Neural cell (in vitro differentiated cells): Measurements from ENCODE around the gene PIK3C2G. TPM values are rescaled to one million over a fixed set of nuclear protein-coding genes. Genes with fewer than 3 reads are reported as not detected.

Source experiments
- H2AFZ ChIP-seq: fragments of 200-600, 300-800 bp; sonication (generic), shearing (Covaris generic); 2 replicates; pipeline ENCODE4 v1.6.0; 2014; ENCODE audit warnings: low read depth, mild to moderate bottlenecking, antibody characterized with exemption, low read length, moderate library complexity
- H3F3A ChIP-seq: fragments of 200-600 bp; shearing (Covaris generic); 2 replicates; pipeline ENCODE4 v1.6.1; 2016; ENCODE audit warnings: mild to moderate bottlenecking, moderate library complexity, mixed read lengths, antibody characterized with exemption, low read length; ENCODE audit not compliant: insufficient read depth, poor library complexity, severe bottlenecking
- H3K27ac ChIP-seq: fragments of 200-600, 300-800 bp; sonication (generic), shearing (Covaris generic); 2 replicates; pipeline ENCODE4 v1.5.1; 2014; ENCODE audit warnings: mild to moderate bottlenecking, low read length, moderate library complexity
- H3K27me3 ChIP-seq: fragments of 300-800, 200-600 bp; sonication (generic), shearing (Covaris generic); 2 replicates; pipeline ENCODE4 v1.6.0; 2014; ENCODE audit warnings: mild to moderate bottlenecking, low read depth, low read length, moderate library complexity; ENCODE audit not compliant: insufficient read depth
- H3K36me3 ChIP-seq: fragments of 300-800, 200-600 bp; sonication (generic), shearing (Covaris generic); 2 replicates; pipeline ENCODE4 v1.5.1; 2014; ENCODE audit warnings: mild to moderate bottlenecking, antibody characterized with exemption, low read length, moderate library complexity; ENCODE audit not compliant: insufficient read depth
- H3K4me2 ChIP-seq: fragments of 300-800, 200-600 bp; sonication (generic), shearing (Covaris generic); 2 replicates; pipeline ENCODE4 v1.6.0; 2014; ENCODE audit warnings: mild to moderate bottlenecking, low read length
- H3K4me3 ChIP-seq: fragments of 300-800, 200-600 bp; sonication (generic), shearing (Covaris generic); 2 replicates; pipeline ENCODE4 v1.5.1; 2014; ENCODE audit warnings: mild to moderate bottlenecking, low read length, moderate library complexity
- H3K79me2 ChIP-seq: fragments of 200-600 bp; shearing (Covaris generic); replicated peaks from 2 replicates; pipeline ENCODE4 v1.6.0; 2014; ENCODE audit warnings: mild to moderate bottlenecking, low read length, moderate library complexity; ENCODE audit not compliant: insufficient read depth
- H3K9ac ChIP-seq: fragments of 300-800, 200-600 bp; sonication (generic), shearing (Covaris generic); 2 replicates; pipeline ENCODE4 v1.6.1; 2016; ENCODE audit warnings: mild to moderate bottlenecking, low read length, mixed read lengths
- H3K9me2 ChIP-seq: fragments of 200-600 bp; shearing (Covaris generic); 2 replicates; pipeline ENCODE4 v1.6.1; 2016; ENCODE audit warnings: mild to moderate bottlenecking, low read length, mixed read lengths; ENCODE audit not compliant: insufficient read depth
- H3K9me3 ChIP-seq: fragments of 200-600, 300-800 bp; sonication (generic), shearing (Covaris generic); 2 replicates; pipeline ENCODE4 v1.6.1; 2016; ENCODE audit warnings: mild to moderate bottlenecking, mixed run types, low read length, moderate library complexity, mixed read lengths
- H4K20me1 ChIP-seq: fragments of 200-600 bp; shearing (Covaris generic); 2 replicates; pipeline ENCODE4 v1.6.1; 2016; ENCODE audit warnings: mild to moderate bottlenecking, mixed run types; ENCODE audit not compliant: insufficient read depth
- CTCF ChIP-seq: fragments of 450-650 bp; IDR thresholded peaks from 2 replicates; pipeline ENCODE4 v1.5.1; 2014; ENCODE audit warnings: antibody characterized with exemption, mild to moderate bottlenecking, moderate library complexity; ENCODE audit not compliant: poor library complexity, severe bottlenecking
- EP300 ChIP-seq: fragments of 450-650 bp; conservative IDR thresholded peaks from 2 replicates; pipeline ENCODE4 v1.6.1; 2014; ENCODE audit warnings: antibody characterized with exemption, mild to moderate bottlenecking, moderate library complexity; ENCODE audit not compliant: poor library complexity, severe bottlenecking
- EZH2 ChIP-seq: fragments of 200-600, 300-800 bp; shearing (Covaris generic), sonication (generic); IDR thresholded peaks from 2 replicates; pipeline ENCODE4 v1.6.1; 2014; ENCODE audit warnings: antibody characterized with exemption, low read length, borderline replicate concordance, mild to moderate bottlenecking; ENCODE audit not compliant: insufficient read depth, poor library complexity, severe bottlenecking
- MXI1 ChIP-seq: fragments of 450-650 bp; conservative IDR thresholded peaks from 2 replicates; pipeline ENCODE4 v1.6.1; 2014; ENCODE audit warnings: antibody characterized with exemption, mild to moderate bottlenecking; ENCODE audit not compliant: poor library complexity, severe bottlenecking
- POLR2AphosphoS5 ChIP-seq: IDR thresholded peaks from 2 replicates; pipeline ENCODE4 v1.6.1; 2012
- RAD21 ChIP-seq: fragments of 450-650 bp; conservative IDR thresholded peaks from 2 replicates; pipeline ENCODE4 v1.6.1; 2014; ENCODE audit warnings: antibody characterized with exemption, mild to moderate bottlenecking, moderate library complexity
- REST ChIP-seq: IDR thresholded peaks from 2 replicates; pipeline ENCODE4 v1.6.1; 2012; ENCODE audit warnings: borderline replicate concordance
- SMC3 ChIP-seq: fragments of 450-650 bp; conservative IDR thresholded peaks from 2 replicates; pipeline ENCODE4 v1.6.1; 2014; ENCODE audit warnings: antibody characterized with exemption, mild to moderate bottlenecking, moderate library complexity; ENCODE audit not compliant: poor library complexity
- TAF1 ChIP-seq: IDR thresholded peaks from 2 replicates; pipeline ENCODE4 v1.6.1; 2012; ENCODE audit warnings: low read depth
- polyA plus RNA-seq: library from polyadenylated mRNA; depleted of rRNA; stranded (reverse); fragments of >200 nt; gene quantifications from 2 replicates; pipeline ENCODE4 v1.2.3, GENCODE V29; 2014

Gene PIK3C2G
- polyA plus RNA-seq, 1 donor from 2014 or later = not detected

GRCh38 chr12:18454330-18454729 lies 193.0 kb downstream of the PIK3C2G start:
- H3K4me2 ChIP-seq = no peak overlapping the region

GRCh38 chr12:18456344-18456743 lies 195.0 kb downstream of the PIK3C2G start:
- no peak for TF ChIP-seq MXI1
- no peak for TF ChIP-seq RAD21
- no peak for TF ChIP-seq EP300
- TF ChIP-seq CTCF = no peak
- TF ChIP-seq TAF1 = no peak
- TF ChIP-seq POLR2AphosphoS5 = no peak
- TF ChIP-seq EZH2 = no peak
- no peak for TF ChIP-seq SMC3
- H2AFZ ChIP-seq = no peak overlapping the region
- H3K9me3 ChIP-seq = no peaks in the 10 kb centered on the region
- H3K79me2 ChIP-seq = no peaks in the 10 kb centered on the region
- H3K36me3 ChIP-seq = no peaks in the 10 kb centered on the region
- H3K27ac ChIP-seq = no peak overlapping the region
- H3K27me3 ChIP-seq = no peaks in the 10 kb centered on the region
- no peaks in the 10 kb centered on the region for H3K9me2 ChIP-seq
- H3K4me3 ChIP-seq = no peak overlapping the region
- no peak overlapping the region for H3K4me2 ChIP-seq
- H4K20me1 ChIP-seq = no peaks in the 10 kb centered on the region
- H3F3A ChIP-seq = no peaks in the 10 kb centered on the region
- no peak overlapping the region for H3K9ac ChIP-seq

More at GRCh38 chr12:18454330-18454729, 193.0 kb downstream of the PIK3C2G start:
- no peaks in the 10 kb centered on the region for H4K20me1 ChIP-seq
- no peak overlapping the region for H3K9ac ChIP-seq
- no peak overlapping the region for H2AFZ ChIP-seq
- no peak overlapping the region for H3K4me3 ChIP-seq
- no peak overlapping the region for H3K27ac ChIP-seq
- H3K9me2 ChIP-seq = no peaks in the 10 kb centered on the region
- H3F3A ChIP-seq = no peaks in the 10 kb centered on the region
- TF ChIP-seq MXI1 (no peak), CTCF (no peak), TAF1 (no peak), EP300 (no peak), REST (no peak), EZH2 (no peak), POLR2AphosphoS5 (no peak)
- no peaks in the 10 kb centered on the region for H3K36me3 ChIP-seq
- H3K9me3 ChIP-seq = no peaks in the 10 kb centered on the region
- H3K79me2 ChIP-seq = no peaks in the 10 kb centered on the region
- H3K27me3 ChIP-seq = no peaks in the 10 kb centered on the region
